Keratinocyte (primary cell): ENCODE measurements around the gene PIM2.

Experiments
- CTCF ChIP-seq, 3 experiments: IDR thresholded peaks in 1 of 3; conservative IDR thresholded peaks in 1 of 3; optimal IDR thresholded peaks in 1 of 3; 2 replicates in 2 of 3; 3 replicates in 1 of 3; pipeline versions ENCODE3 to v1.5.1; 2011; ENCODE audit warnings: low read length in 3 of 3, mild to moderate bottlenecking in 3 of 3, moderate library complexity in 2 of 3, control low read depth in 1 of 3, inconsistent platforms in 1 of 3; ENCODE audit not compliant: insufficient read depth in 2 of 3; ENCODE audit errors: extremely low read depth in 1 of 3
- EZH2 ChIP-seq: IDR thresholded peaks from one replicate; pipeline ENCODE4 v1.6.1; 2012; ENCODE audit warnings: inconsistent platforms, mild to moderate bottlenecking, low read length, moderate library complexity

GRCh38 chrX:48897157-48897624 lies 21.6 kb downstream of the PIM2 start:
- TF ChIP-seq CTCF (optimal IDR thresholded peaks at IDR 0.05 in 1 of 3, IDR thresholded peaks at IDR 0.05 in 1 of 3, conservative IDR thresholded peaks at IDR 0.05 in 1 of 3; ENCODE audit: extremely low read depth in 1 of 3, insufficient read depth in 2 of 3, low read length in 3 of 3), result no peak
- TF ChIP-seq EZH2, result no peak
